ENCODE data around the gene EDC4. TPM values are rescaled to one million over a fixed set of nuclear protein-coding genes. Genes with fewer than 3 reads are reported as not detected.

Gene EDC4
- total and polyA plus RNA-seq, 2 of the 13 experiments (the other 11 are each of a cell fraction or from before 2014, with no cell fraction given): 51.4 to 59.1 TPM

DNA sequence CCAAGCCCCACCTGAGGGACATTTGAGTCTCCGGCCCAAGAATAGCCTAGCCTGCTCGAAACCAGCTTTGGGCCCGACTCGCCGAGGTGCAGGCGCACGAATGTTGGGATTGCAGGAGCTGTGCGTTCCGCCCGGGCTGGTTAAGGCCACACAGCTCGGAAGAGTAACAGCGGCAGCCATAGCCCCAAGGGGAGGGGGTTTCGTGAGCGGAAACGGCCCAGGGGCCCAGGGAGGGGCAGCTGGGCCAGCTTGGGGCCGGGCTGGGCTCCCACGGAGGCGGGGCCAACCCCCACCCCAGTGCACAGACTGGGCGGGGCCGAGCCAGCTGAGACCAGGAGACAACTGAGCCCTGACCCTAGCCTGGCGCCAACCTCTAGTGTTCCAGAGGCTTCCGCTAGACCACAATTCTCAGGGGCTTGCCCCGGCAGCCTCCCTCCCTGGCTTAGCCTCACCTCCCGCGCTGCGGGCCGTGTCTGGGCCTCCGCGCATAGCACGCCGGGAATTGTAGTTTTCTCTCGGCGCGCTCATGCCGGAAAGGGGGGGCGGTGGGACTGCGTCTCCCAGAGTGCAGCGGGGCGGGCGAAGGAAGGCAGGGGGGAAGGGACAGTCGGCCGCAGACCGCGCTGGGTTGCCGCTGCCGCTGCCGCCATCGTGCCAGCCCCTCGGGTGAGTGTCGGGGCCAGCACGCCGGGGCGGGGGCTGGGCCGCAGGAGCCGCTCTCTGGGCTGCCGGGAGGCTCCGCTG, 26.4 kb upstream of the EDC4 start, which contains the start of gene NUTF2 (continued):
- TF ChIP-seq, protein P1, sequence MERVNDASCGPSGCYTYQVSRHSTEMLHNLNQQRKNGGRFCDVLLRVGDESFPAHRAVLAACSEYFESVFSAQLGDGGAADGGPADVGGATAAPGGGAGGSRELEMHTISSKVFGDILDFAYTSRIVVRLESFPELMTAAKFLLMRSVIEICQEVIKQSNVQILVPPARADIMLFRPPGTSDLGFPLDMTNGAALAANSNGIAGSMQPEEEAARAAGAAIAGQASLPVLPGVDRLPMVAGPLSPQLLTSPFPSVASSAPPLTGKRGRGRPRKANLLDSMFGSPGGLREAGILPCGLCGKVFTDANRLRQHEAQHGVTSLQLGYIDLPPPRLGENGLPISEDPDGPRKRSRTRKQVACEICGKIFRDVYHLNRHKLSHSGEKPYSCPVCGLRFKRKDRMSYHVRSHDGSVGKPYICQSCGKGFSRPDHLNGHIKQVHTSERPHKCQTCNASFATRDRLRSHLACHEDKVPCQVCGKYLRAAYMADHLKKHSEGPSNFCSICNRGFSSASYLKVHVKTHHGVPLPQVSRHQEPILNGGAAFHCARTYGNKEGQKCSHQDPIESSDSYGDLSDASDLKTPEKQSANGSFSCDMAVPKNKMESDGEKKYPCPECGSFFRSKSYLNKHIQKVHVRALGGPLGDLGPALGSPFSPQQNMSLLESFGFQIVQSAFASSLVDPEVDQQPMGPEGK (CRISPR knock-in tag; IDR thresholded peaks at IDR 0.05): peak; percentile 97
- TF ChIP-seq ZNF616 (CRISPR knock-in tag; IDR thresholded peaks at IDR 0.05; ENCODE audit: low read depth) (peak; percentile 29; the same call in 1 of the 2 replicates), ZNF253 (CRISPR knock-in tag; IDR thresholded peaks at IDR 0.05; ENCODE audit: borderline replicate concordance) (0 out of 2 replicates have a peak, but pooled peaks have one; percentile 18), ZNF598 (CRISPR knock-in tag; IDR thresholded peaks at IDR 0.05; ENCODE audit: borderline replicate concordance) (peak; percentile 57), ZNF766 (CRISPR knock-in tag; IDR thresholded peaks at IDR 0.05; ENCODE audit: borderline replicate concordance) (0 out of 2 replicates have a peak, but pooled peaks have one; percentile 22), NFYC (CRISPR knock-in tag; IDR thresholded peaks at IDR 0.05) (peak; percentile 50; the same call in 1 of the 2 replicates), PHF21A (CRISPR knock-in tag; IDR thresholded peaks at IDR 0.05) (peak; percentile 98), ZBTB1 (CRISPR knock-in tag; IDR thresholded peaks at IDR 0.05; ENCODE audit: borderline replicate concordance) (no peak), NKX3-1 (CRISPR knock-in tag; IDR thresholded peaks at IDR 0.05) (peak; percentile 40), NAIF1 (CRISPR knock-in tag; IDR thresholded peaks at IDR 0.05; ENCODE audit: borderline replicate concordance) (peak; percentile 74; the same call in 1 of the 2 replicates), JUN (CRISPR knock-in tag; IDR thresholded peaks at IDR 0.05) (no peak)
- TF ChIP-seq, protein P2, sequence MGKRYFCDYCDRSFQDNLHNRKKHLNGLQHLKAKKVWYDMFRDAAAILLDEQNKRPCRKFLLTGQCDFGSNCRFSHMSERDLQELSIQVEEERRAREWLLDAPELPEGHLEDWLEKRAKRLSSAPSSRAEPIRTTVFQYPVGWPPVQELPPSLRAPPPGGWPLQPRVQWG (CRISPR knock-in tag; IDR thresholded peaks at IDR 0.05; ENCODE audit: borderline replicate concordance, low read depth): no peak
- TF ChIP-seq, protein P3, sequence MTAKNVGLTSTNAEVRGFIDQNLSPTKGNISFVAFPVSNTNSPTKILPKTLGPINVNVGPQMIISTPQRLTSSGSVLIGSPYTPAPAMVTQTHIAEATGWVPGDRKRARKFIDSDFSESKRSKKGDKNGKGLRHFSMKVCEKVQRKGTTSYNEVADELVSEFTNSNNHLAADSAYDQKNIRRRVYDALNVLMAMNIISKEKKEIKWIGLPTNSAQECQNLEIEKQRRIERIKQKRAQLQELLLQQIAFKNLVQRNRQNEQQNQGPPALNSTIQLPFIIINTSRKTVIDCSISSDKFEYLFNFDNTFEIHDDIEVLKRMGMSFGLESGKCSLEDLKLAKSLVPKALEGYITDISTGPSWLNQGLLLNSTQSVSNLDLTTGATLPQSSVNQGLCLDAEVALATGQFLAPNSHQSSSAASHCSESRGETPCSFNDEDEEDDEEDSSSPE (CRISPR knock-in tag; IDR thresholded peaks at IDR 0.05): peak; percentile 97
- TF ChIP-seq, protein P4, sequence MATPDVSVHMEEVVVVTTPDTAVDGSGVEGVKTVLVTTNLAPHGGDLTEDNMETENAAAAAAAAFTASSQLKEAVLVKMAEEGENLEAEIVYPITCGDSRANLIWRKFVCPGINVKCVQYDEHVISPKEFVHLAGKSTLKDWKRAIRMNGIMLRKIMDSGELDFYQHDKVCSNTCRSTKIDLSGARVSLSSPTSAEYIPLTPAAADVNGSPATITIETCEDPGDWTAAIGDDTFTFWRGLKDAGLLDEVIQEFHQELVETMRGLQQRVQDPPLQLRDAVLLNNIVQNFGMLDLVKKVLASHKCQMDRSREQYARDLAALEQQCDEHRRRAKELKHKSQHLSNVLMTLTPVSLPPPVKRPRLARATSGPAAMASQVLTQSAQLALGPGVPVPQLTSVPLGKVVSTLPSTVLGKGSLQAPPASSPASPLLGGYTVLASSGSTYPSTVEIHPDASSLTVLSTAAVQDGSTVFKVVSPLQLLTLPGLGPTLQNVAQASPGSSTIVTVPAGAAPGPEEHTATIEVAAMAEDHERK (CRISPR knock-in tag; IDR thresholded peaks at IDR 0.05; ENCODE audit: low read depth): peak; percentile 84
- TF ChIP-seq, protein P5, sequence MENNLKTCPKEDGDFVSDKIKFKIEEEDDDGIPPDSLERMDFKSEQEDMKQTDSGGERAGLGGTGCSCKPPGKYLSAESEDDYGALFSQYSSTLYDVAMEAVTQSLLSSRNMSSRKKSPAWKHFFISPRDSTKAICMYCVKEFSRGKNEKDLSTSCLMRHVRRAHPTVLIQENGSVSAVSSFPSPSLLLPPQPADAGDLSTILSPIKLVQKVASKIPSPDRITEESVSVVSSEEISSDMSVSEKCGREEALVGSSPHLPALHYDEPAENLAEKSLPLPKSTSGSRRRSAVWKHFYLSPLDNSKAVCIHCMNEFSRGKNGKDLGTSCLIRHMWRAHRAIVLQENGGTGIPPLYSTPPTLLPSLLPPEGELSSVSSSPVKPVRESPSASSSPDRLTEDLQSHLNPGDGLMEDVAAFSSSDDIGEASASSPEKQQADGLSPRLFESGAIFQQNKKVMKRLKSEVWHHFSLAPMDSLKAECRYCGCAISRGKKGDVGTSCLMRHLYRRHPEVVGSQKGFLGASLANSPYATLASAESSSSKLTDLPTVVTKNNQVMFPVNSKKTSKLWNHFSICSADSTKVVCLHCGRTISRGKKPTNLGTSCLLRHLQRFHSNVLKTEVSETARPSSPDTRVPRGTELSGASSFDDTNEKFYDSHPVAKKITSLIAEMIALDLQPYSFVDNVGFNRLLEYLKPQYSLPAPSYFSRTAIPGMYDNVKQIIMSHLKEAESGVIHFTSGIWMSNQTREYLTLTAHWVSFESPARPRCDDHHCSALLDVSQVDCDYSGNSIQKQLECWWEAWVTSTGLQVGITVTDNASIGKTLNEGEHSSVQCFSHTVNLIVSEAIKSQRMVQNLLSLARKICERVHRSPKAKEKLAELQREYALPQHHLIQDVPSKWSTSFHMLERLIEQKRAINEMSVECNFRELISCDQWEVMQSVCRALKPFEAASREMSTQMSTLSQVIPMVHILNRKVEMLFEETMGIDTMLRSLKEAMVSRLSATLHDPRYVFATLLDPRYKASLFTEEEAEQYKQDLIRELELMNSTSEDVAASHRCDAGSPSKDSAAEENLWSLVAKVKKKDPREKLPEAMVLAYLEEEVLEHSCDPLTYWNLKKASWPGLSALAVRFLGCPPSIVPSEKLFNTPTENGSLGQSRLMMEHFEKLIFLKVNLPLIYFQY (CRISPR knock-in tag; IDR thresholded peaks at IDR 0.05; ENCODE audit: borderline replicate concordance): peak; percentile 96
- TF ChIP-seq, protein P6, sequence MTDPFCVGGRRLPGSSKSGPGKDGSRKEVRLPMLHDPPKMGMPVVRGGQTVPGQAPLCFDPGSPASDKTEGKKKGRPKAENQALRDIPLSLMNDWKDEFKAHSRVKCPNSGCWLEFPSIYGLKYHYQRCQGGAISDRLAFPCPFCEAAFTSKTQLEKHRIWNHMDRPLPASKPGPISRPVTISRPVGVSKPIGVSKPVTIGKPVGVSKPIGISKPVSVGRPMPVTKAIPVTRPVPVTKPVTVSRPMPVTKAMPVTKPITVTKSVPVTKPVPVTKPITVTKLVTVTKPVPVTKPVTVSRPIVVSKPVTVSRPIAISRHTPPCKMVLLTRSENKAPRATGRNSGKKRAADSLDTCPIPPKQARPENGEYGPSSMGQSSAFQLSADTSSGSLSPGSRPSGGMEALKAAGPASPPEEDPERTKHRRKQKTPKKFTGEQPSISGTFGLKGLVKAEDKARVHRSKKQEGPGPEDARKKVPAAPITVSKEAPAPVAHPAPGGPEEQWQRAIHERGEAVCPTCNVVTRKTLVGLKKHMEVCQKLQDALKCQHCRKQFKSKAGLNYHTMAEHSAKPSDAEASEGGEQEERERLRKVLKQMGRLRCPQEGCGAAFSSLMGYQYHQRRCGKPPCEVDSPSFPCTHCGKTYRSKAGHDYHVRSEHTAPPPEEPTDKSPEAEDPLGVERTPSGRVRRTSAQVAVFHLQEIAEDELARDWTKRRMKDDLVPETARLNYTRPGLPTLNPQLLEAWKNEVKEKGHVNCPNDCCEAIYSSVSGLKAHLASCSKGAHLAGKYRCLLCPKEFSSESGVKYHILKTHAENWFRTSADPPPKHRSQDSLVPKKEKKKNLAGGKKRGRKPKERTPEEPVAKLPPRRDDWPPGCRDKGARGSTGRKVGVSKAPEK (CRISPR knock-in tag; IDR thresholded peaks at IDR 0.05; ENCODE audit: borderline replicate concordance): no peak
